Neuron (in vitro differentiated cells): Measurements from ENCODE around the gene ACSS1.

ENCODE experiments used
- H2AFZ ChIP-seq: one replicate; pipeline ENCODE4 v1.6.1; 2013; ENCODE audit warnings: low read depth, mild to moderate bottlenecking, inconsistent platforms, low read length, moderate library complexity
- H3K27me3 ChIP-seq: one replicate; pipeline ENCODE4 v1.6.1; 2013; ENCODE audit warnings: low read length; ENCODE audit not compliant: insufficient read depth
- H3K36me3 ChIP-seq: one replicate; pipeline ENCODE4 v1.6.1; 2013; ENCODE audit warnings: low read length; ENCODE audit not compliant: insufficient read depth
- H3K4me1 ChIP-seq: one replicate; pipeline ENCODE4 v1.6.1; 2013; ENCODE audit warnings: low read length; ENCODE audit not compliant: insufficient read depth
- H3K4me3 ChIP-seq: 2 replicates; pipeline ENCODE4 v1.5.1; 2013; ENCODE audit warnings: mild to moderate bottlenecking, low read length, moderate library complexity
- H3K9me3 ChIP-seq: one replicate; pipeline ENCODE4 v1.6.1; 2013; ENCODE audit warnings: low read length

ACSS1 gene

GRCh38 chr20:24998631-24999445 lies 59.1 kb downstream of the ACSS1 start:
- Histone ChIP-seq H3K27me3 (peaks cover 11% of the 10 kb centered on the region), H3K9me3 (no peaks in the 10 kb centered on the region), H3K36me3 (no peaks in the 10 kb centered on the region), H3K4me1 (peaks cover 12% of the 10 kb centered on the region), H3K4me3 (no peak overlapping the region), H2AFZ (no peak overlapping the region)

- no peak overlapping the region for H3K4me3 ChIP-seq
- no peaks in the 10 kb centered on the region for H3K9me3 ChIP-seq
- H3K4me1 ChIP-seq: peaks cover 19% of the 10 kb centered on the region
- H3K27me3 ChIP-seq: peaks cover 11% of the 10 kb centered on the region
- H3K36me3 ChIP-seq: no peaks in the 10 kb centered on the region
- no peak overlapping the region for H2AFZ ChIP-seq
Observed at GRCh38 chr20:24998121-24998520, 59.8 kb downstream of the ACSS1 start.

GRCh38 chr20:24996449-24997377 lies 61.2 kb downstream of the ACSS1 start:
- no peaks in the 10 kb centered on the region for H3K9me3 ChIP-seq
- peaks cover 11% of the 10 kb centered on the region for H3K27me3 ChIP-seq
- no peak overlapping the region for H2AFZ ChIP-seq
- H3K4me1 ChIP-seq: peaks cover 23% of the 10 kb centered on the region
- H3K4me3 ChIP-seq: no peak overlapping the region
- no peaks in the 10 kb centered on the region for H3K36me3 ChIP-seq

- no peaks in the 10 kb centered on the region for H3K36me3 ChIP-seq
- peaks cover 11% of the 10 kb centered on the region for H3K27me3 ChIP-seq
- H3K9me3 ChIP-seq: no peaks in the 10 kb centered on the region
- peaks cover 31% of the 10 kb centered on the region for H3K4me1 ChIP-seq
- H3K4me3 ChIP-seq: no peak overlapping the region
- no peak overlapping the region for H2AFZ ChIP-seq
Observed at GRCh38 chr20:24995741-24996448, 62.0 kb downstream of the ACSS1 start.

- H3K4me1 ChIP-seq: peaks cover 39% of the 10 kb centered on the region
Observed at GRCh38 chr20:24994470-24995368, 63.2 kb downstream of the ACSS1 start.

GRCh38 chr20:24994186-24994465 lies 63.8 kb downstream of the ACSS1 start:
- Histone ChIP-seq H3K4me1 (peaks cover 39% of the 10 kb centered on the region), H3K9me3 (no peaks in the 10 kb centered on the region), H2AFZ (no peak overlapping the region), H3K4me3 (no peak overlapping the region), H3K36me3 (peaks cover 2% of the 10 kb centered on the region), H3K27me3 (peaks cover 7% of the 10 kb centered on the region)

More at GRCh38 chr20:24994470-24995368, 63.2 kb downstream of the ACSS1 start:
- no peaks in the 10 kb centered on the region for H3K36me3 ChIP-seq
- H3K9me3 ChIP-seq: no peaks in the 10 kb centered on the region
- peaks cover 7% of the 10 kb centered on the region for H3K27me3 ChIP-seq
- H2AFZ ChIP-seq: no peak overlapping the region
- no peak overlapping the region for H3K4me3 ChIP-seq

GRCh38 chr20:24993337-24994185 lies 64.4 kb downstream of the ACSS1 start:
- peaks cover 39% of the 10 kb centered on the region for H3K4me1 ChIP-seq
- H2AFZ ChIP-seq: peak overlapping the region; percentile 64
- peak overlapping the region; percentile 79 for H3K4me3 ChIP-seq
- H3K9me3 ChIP-seq: no peaks in the 10 kb centered on the region
- H3K36me3 ChIP-seq: peaks cover 2% of the 10 kb centered on the region
- H3K27me3 ChIP-seq: peaks cover 4% of the 10 kb centered on the region

- H3K9me3 ChIP-seq: no peaks in the 10 kb centered on the region
- no peaks in the 10 kb centered on the region for H3K27me3 ChIP-seq
Observed at GRCh38 chr20:24992487-24993205, 65.3 kb downstream of the ACSS1 start, which contains the start of gene APMAP. TSS of gene APMAP (minus strand) at chr20:24992751. CDS start at chr20:24992688, 63 bp downstream.

GRCh38 chr20:24991897-24992486 lies 65.9 kb downstream of the ACSS1 start:
- Histone ChIP-seq H3K9me3 (no peaks in the 10 kb centered on the region), H3K4me3 (peak overlapping the region; percentile 79), H2AFZ (peak overlapping the region; percentile 64), H3K27me3 (no peaks in the 10 kb centered on the region), H3K36me3 (peaks cover 2% of the 10 kb centered on the region), H3K4me1 (peaks cover 39% of the 10 kb centered on the region)

More at GRCh38 chr20:24992487-24993205, 65.3 kb downstream of the ACSS1 start, which contains the start of gene APMAP:
- H3K4me1 ChIP-seq: peaks cover 39% of the 10 kb centered on the region
- H3K36me3 ChIP-seq: peaks cover 2% of the 10 kb centered on the region
- peak within 1 kb of the TSS; percentile 64 for H2AFZ ChIP-seq
- peak within 1 kb of the TSS; percentile 79 for H3K4me3 ChIP-seq

GRCh38 chr20:24990810-24991252 lies 67.1 kb downstream of the ACSS1 start:
- no peaks in the 10 kb centered on the region for H3K27me3 ChIP-seq
- peaks cover 37% of the 10 kb centered on the region for H3K4me1 ChIP-seq
- H3K36me3 ChIP-seq: peaks cover 2% of the 10 kb centered on the region
- H3K4me3 ChIP-seq: peak overlapping the region; percentile 79
- H2AFZ ChIP-seq: no peak overlapping the region
- H3K9me3 ChIP-seq: no peaks in the 10 kb centered on the region

GRCh38 chr20:24989162-24989561 lies 68.8 kb downstream of the ACSS1 start:
- H3K4me3 ChIP-seq: no peak overlapping the region

More at GRCh38 chr20:24989162-24989561, 68.8 kb downstream of the ACSS1 start:
- Histone ChIP-seq H3K4me1 (peaks cover 31% of the 10 kb centered on the region), H2AFZ (no peak overlapping the region), H3K27me3 (no peaks in the 10 kb centered on the region), H3K9me3 (no peaks in the 10 kb centered on the region), H3K36me3 (peaks cover 2% of the 10 kb centered on the region)
